GM12874 (cell line): Measurements from ENCODE around the gene SH3RF2.

Experiments
- TF ChIP-seq, protein P1 (sequence below): IDR thresholded peaks from 2 replicates; pipeline ENCODE4 v1.5.1; 2011; ENCODE audit warnings: low read depth, mild to moderate bottlenecking, control low read depth, low read length, moderate library complexity; ENCODE audit not compliant: insufficient read depth

The SH3RF2 gene

DNA sequence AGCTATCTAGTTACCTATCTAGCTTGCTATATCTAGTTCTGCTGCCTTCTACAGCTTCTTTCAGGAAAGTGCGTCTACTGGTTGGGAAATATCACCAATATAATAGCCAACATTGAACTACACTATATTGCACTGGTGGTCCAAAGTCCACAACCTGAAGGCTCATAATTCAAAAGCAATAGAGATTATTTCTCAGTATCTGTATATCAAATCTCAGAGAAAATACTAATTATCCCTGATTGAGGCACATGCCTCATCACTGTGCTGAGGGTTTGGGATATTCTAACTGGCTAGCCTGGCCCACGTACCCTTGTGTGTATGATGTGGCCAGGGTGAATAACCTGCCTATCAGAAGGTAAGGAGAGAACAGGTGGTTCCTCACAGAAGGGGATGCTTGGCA is 53.8 kb downstream of the SH3RF2 start:
- TF ChIP-seq, protein P1, sequence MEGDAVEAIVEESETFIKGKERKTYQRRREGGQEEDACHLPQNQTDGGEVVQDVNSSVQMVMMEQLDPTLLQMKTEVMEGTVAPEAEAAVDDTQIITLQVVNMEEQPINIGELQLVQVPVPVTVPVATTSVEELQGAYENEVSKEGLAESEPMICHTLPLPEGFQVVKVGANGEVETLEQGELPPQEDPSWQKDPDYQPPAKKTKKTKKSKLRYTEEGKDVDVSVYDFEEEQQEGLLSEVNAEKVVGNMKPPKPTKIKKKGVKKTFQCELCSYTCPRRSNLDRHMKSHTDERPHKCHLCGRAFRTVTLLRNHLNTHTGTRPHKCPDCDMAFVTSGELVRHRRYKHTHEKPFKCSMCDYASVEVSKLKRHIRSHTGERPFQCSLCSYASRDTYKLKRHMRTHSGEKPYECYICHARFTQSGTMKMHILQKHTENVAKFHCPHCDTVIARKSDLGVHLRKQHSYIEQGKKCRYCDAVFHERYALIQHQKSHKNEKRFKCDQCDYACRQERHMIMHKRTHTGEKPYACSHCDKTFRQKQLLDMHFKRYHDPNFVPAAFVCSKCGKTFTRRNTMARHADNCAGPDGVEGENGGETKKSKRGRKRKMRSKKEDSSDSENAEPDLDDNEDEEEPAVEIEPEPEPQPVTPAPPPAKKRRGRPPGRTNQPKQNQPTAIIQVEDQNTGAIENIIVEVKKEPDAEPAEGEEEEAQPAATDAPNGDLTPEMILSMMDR = no peak

DNA sequence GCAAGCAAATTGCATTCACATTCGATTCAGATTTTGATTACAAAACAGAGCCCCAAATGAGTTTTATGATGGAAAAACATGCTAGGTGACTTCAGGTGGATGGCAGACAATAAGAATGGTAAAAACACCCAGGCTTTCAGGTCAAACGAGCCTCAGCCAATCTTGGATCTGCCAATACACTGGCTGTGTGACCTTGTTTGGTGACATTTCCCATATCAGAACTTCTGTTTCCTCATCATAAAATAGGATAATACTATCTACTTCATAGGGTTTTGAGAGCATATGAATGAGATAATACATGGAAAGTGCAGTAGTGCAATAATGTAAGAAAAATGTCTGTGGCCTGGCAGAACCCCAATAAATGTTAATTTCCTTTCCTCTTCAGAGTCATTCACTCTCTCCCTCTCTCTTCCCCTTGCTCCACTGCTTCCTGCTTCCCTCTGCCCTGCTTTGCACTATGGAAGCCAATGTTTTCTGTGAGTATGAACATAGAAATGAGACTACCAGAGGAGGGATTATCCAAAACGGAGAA is 54.7 kb downstream of the SH3RF2 start:
- TF ChIP-seq, protein P1 = no peak

DNA sequence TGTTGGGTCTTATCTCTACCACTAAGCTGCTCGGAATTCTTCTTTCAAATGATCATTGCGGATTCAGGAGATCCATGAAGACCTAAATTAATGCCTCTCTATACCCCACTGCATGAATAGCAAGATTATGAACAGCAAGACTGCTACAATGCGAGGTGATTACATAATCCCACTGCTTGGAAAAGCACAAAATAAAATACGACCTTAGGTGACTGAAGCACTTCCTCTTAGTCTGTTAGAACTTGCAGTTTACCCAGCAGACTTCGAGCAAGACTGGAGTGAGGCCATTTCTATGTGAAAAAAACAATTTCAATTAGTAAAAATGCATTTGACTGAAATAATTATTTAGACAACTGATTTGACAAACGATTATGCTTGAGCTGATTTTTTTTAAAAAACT is 59.8 kb downstream of the SH3RF2 start:
- TF ChIP-seq, protein P1 = no peak

DNA sequence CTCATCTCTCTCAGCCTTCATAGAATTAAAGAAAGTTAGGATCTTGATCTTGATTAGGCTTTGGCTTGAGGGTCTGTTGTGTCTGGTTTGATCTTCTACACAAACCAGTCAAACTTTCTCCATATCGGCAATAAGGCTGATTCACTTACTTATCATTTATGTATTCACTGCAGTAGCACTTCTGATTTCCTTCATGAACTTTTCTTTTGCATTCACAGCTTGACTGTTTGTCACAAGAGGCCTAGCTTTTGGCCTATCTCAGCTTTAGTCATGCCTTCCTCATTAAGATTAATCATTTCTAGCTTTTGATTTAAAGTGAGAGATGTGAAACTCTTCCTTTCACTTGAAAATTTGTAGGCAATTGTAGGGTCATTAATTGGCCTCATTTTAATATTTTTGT is 62.8 kb downstream of the SH3RF2 start:
- TF ChIP-seq, protein P1 = no peak

GRCh38 chr5:146000072-146000471 is 63.7 kb downstream of the SH3RF2 start:
- TF ChIP-seq, protein P1 = no peak

- TF ChIP-seq, protein P1 = no peak
These were observed 65.3 kb downstream of the SH3RF2 start for GRCh38 chr5:146001544-146002190.

DNA sequence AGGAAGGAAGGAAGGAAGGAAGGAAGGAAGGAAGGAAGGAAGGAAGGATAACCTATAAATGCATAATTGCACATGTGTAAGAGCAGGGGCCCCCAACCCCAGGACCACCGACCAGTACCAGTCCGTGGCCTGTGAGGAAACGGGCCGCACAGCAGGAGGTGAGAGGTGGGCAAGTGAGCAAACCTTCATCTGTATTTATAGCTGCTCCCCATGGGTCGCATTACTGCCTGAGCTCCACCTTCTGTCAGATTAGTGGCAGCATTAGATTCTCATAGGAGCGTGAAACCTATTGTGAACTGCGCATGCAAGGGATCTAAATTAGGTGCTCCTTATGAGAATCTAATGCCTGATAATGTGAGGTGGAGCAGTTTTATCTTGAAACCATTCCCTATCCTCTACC is 66.1 kb downstream of the SH3RF2 start:
- TF ChIP-seq, protein P1 = no peak

DNA sequence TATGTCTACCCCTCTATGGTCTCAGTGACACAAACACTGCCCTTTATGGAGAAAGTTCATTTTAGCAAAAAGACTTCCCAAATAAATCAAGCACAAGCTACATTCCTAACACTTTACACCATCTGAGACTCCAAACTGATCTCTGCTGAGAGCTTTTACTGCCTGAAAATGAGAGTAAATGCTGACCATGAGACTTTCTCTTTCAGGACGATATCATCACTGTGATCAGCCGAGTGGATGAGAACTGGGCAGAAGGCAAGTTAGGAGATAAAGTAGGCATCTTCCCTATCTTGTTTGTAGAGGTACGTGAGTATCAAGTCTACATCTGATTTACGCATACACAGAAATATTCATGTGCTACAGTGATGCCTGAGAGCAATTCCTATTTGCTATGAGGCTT is 67.5 kb downstream of the SH3RF2 start:
- TF ChIP-seq, protein P1 = no peak
